Calu3 (cell line): ENCODE data around the gene TOM1L2. TPM values are rescaled to one million over a fixed set of nuclear protein-coding genes. Genes with fewer than 3 reads are reported as not detected.

ENCODE experiments used
- BruUV-seq: library from RNA; stranded (reverse); fragments of 400-500 nt; replicated peaks from 2 replicates; lab custom pipeline; 2021; lab: Mats Ljungman, UMichigan
- CTCF ChIA-PET: fragments of 300-600 bp; sonication (Branson Sonifier 250); formaldehyde crosslinking; loops from one replicate; lab custom pipeline; 2022; ENCODE audit warnings: antibody characterized with exemption; lab: Charles Lee
- DNase-seq: peaks from one replicate; pipeline ENCODE4 v3.0.0; 2022
- H3K27ac Mint-ChIP-seq: one replicate; pipeline ENCODE4 v1.8.0; 2022; ENCODE audit warnings: mixed read lengths; ENCODE audit not compliant: unreplicated experiment
- H3K27me3 Mint-ChIP-seq: one replicate; pipeline ENCODE4 v1.8.0; 2022; ENCODE audit warnings: mixed read lengths; ENCODE audit not compliant: unreplicated experiment
- H3K36me3 Mint-ChIP-seq: one replicate; pipeline ENCODE4 v1.8.0; 2022; ENCODE audit warnings: mild to moderate bottlenecking, moderate library complexity, mixed read lengths; ENCODE audit not compliant: insufficient read depth, unreplicated experiment
- H3K4me1 Mint-ChIP-seq: one replicate; pipeline ENCODE4 v1.8.0; 2022; ENCODE audit warnings: mild to moderate bottlenecking, low read depth, mixed read lengths; ENCODE audit not compliant: unreplicated experiment
- H3K4me3 Mint-ChIP-seq: one replicate; pipeline ENCODE4 v1.8.0; 2022; ENCODE audit warnings: mild to moderate bottlenecking, low read depth, moderate library complexity, mixed read lengths; ENCODE audit not compliant: unreplicated experiment
- H3K9me3 Mint-ChIP-seq: one replicate; pipeline ENCODE4 v1.8.0; 2022; ENCODE audit warnings: low read depth, mixed read lengths; ENCODE audit not compliant: unreplicated experiment
- CTCF ChIP-seq: fragments of 200-600 bp; IDR thresholded peaks from one replicate; pipeline ENCODE4 v1.8.0; 2022; ENCODE audit warnings: antibody characterized with exemption; ENCODE audit not compliant: unreplicated experiment
- intact Hi-C: fragments of 100-400 bp; cut with micrococcal nuclease; formaldehyde crosslinking; loops from one replicate; pipeline ENCODE4 v1.10.0; 2022; ENCODE audit not compliant: unreplicated experiment
- total RNA-seq: library from RNA; stranded (reverse); gene quantifications from 2 replicates; pipeline ENCODE4 v1.2.3, GENCODE V29; 2022

TOM1L2 gene
- total RNA-seq, 1 experiment from 2014 or later: 20.1 TPM

GRCh38 chr17:18018411-18018921 lies 46.3 kb upstream of the TOM1L2 start:
- Mint-ChIP-seq H3K4me3 (no peak overlapping the region), H3K27ac (no peak overlapping the region), H3K9me3 (no peaks in the 10 kb centered on the region), H3K27me3 (no peaks in the 10 kb centered on the region), H3K4me1 (no peaks in the 10 kb centered on the region), H3K36me3 (no peaks in the 10 kb centered on the region)
- intact Hi-C loops: no loop called here
- TF ChIP-seq CTCF: no peak
- CTCF ChIA-PET: no interaction called here
- BruUV-seq: no TSS peak
- DNase-seq: no peak

DNA sequence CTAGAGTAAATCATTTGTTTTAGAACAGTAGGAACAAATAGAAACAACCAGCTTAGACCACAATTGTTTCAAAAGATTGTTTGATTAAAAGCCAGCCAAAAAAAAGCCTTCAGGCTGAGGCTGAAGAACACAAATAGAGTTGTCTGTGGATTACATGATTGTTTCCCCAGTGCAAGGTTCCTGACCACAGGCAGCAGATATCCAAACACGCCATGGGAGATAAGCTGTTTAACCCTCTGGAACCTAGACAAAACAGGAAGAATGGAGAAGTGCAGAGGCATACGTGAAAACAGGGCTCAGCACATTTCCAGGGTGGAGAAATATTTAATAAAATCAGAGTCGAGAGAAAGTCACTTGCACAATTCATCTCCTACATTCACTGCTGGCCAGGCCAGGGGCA lies 45.8 kb upstream of the TOM1L2 start:
- H3K27ac Mint-ChIP-seq: no peak overlapping the region
- BruUV-seq: no TSS peak
- H3K4me3 Mint-ChIP-seq: no peak overlapping the region
- intact Hi-C loops: no loop called here
- DNase-seq: no peak
- CTCF ChIA-PET: no interaction called here
- no peaks in the 10 kb centered on the region for H3K9me3 Mint-ChIP-seq
- H3K36me3 Mint-ChIP-seq: no peaks in the 10 kb centered on the region
- TF ChIP-seq CTCF: no peak
- H3K27me3 Mint-ChIP-seq: no peaks in the 10 kb centered on the region
- H3K4me1 Mint-ChIP-seq: no peaks in the 10 kb centered on the region

- Mint-ChIP-seq H3K27ac (no peak overlapping the region), H3K4me1 (no peaks in the 10 kb centered on the region), H3K36me3 (no peaks in the 10 kb centered on the region), H3K4me3 (no peak overlapping the region), H3K27me3 (no peaks in the 10 kb centered on the region), H3K9me3 (no peaks in the 10 kb centered on the region)
- CTCF ChIA-PET: no interaction called here
- intact Hi-C loops: no loop called here
- TF ChIP-seq CTCF: no peak
- BruUV-seq: no TSS peak
- no peak for DNase-seq
These were observed 44.2 kb upstream of the TOM1L2 start for GRCh38 chr17:18016426-18016825.

- CTCF ChIA-PET: no interaction called here
- DNase-seq: no peak
- Mint-ChIP-seq H3K4me1 (no peaks in the 10 kb centered on the region), H3K27me3 (no peaks in the 10 kb centered on the region), H3K27ac (no peak overlapping the region), H3K4me3 (no peak overlapping the region), H3K9me3 (no peaks in the 10 kb centered on the region), H3K36me3 (no peaks in the 10 kb centered on the region)
- TF ChIP-seq CTCF: no peak
- no TSS peak for BruUV-seq
- intact Hi-C loops: no loop called here
These were observed 43.4 kb upstream of the TOM1L2 start for GRCh38 chr17:18015593-18015992.
